ENCODE measurements around the gene MFN2.

Gene MFN2

DNA sequence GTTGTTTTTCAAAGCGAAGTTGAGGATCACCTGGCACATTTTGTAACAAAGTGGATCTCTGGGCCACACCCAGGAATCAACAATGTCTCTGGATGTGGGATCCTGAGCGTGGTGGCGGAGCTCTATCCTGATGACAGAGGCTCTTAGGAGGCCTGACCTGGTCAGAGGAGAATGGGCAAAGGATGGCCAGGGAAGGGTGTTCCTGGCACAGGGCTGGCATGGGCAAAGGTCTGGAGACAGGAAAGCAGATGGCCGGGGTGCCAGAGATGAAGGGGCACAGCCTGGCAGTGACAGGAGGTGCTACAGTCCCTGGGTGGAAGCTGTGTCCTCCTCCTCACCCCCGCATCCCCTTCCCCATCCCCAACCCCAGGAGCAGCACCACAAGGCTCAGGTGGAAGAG is 20.0 kb upstream of the MFN2 start:
- no peak for DNase-seq (ENCODE audit: low read depth in 3 of 3)

DNA sequence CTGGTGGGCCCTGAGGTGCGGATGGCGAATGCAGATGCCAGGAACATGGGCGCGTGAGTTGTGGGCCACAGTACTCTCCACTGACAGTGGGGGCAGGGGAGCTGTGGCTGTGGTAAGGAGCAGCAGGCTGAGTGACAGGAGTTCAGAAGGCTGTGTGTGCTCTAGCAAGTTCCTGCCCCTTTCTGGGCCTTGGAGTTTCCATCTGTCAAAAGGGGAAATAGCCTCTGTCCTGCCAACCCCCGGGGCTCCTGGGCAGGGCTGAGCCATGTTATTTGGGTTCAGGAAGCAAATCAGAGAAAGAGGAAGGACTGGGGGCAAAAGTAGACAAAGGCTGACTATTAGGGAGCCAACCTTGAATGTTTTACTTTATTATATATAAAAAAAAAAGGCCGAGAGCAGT is 19.5 kb upstream of the MFN2 start:
- no peak for DNase-seq (ENCODE audit: low read depth in 3 of 3)

DNA sequence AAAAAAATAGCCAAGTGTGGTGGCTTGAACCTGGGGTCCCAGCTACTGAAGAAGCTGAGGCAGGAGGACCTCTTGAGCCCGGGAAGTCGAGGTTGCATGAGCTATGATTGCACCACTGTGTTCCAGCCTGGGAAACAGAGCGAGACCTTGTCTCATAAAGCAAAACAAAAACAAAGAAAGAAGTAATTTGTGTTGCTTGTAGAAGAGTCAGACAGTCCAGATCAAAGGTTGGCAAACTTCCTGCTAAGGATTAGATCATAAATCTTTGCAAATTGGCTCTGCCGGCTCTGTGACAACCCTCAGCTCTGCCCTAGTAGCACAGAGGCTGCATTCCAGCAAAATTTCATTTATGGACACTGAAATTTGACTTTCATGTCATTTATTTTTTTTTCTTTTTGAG is 19.0 kb upstream of the MFN2 start:
- no peak for DNase-seq (ENCODE audit: low read depth in 3 of 3)

DNA sequence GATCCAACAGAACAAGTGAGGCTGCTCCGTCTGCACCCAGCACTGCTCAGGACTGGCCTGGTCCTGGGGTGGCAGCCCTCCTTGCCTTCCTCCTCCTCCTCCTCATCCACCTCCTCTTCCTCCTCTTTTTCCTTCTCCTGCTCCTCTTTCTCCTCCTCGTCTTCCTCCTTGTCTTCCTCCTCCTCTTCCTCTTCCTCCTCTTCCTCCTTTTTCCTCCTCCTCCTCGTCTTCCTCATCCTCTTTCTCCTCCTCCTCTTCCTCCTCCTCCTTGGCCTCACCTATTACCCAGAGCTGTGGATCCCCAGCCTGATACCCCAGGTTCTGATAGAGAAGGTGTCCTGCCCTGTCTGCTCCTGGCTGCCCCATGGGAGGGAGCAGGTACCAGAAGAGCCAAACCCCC is 16.6 kb upstream of the MFN2 start:
- DNase-seq (ENCODE audit: low read depth in 3 of 3): no peak

DNA sequence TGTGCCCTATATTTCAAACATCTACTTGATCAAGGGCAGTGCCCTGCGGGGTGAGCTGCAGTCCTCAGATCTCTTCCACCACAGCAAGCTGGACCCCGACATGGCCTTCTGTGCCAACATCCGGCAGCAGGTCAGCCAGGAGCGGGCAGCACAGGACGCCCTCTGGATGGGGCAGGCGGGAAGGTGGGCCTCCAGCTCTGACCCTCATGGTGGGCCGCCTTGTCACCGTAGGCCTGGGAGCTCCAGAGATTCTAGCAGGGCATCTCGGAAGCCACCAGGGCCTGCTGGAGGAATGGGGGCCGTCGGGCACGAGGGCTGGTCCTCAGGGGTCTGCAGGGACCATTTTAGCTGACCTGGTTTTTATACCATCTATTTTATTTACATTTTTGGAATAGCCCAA is 15.6 kb upstream of the MFN2 start:
- no peak for DNase-seq (ENCODE audit: low read depth in 3 of 3)

DNA sequence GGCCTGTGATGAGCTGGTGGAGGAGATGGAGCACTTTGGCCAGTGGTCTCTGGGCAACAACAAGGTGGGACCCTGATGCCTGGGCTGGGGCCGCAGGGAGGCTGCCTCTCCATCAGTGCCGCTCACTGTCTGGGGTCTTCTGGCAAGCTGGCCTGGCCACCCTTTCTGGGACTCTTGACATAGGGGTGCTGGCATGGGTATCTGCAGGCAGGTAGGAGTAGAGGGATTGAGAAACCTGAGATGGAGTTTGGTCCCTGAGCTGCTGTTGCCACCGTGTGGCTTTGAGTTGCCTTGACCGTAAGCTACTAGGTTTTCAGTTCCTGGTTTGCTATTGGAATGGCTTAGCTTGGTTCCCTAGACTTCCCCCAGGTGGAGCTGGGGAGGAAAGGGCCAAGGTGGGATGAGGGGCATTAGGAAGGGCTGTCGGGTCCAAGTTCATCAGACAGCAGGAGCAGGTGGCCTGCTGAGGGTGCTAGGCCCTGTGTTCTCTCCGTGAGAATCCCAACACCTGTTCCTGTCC is 13.2 kb upstream of the MFN2 start:
- no peak for DNase-seq (ENCODE audit: low read depth in 3 of 3)

DNA sequence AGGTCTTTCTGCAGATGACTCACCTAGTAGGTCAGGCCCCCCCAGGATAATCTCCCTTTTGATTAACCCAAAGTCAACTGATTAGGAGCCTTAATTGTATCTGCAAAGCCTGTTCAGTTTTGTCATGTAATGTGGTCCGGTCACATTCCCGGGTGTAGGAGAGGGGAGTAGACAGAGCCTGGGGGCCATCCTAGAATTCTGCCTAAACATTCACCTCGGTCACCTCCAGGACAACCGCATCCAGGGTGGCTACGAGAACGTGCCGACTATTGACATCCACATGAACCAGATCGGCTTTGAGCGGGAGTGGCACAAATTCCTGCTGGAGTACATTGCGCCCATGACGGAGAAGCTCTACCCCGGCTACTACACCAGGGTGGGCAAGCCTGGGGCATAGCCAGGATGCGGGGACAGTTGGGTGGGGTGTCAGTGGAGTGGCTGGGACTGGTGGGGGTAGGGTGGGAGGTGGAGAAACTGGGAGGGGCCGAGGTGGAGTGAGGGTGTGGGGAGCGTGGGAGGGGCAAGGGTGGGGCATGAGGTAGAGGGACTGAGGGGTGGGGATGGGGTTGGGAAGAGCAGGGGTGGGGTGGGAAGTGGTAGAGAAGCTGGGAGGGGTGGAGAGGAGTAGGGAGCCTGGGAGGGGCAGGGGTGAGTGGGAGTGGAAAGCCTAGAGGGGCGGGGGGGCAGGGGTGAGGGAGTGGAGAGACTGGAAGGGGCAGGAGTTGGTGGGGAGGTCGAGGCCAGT is 9.6 kb upstream of the MFN2 start:
- no peak for DNase-seq (ENCODE audit: low read depth in 3 of 3)

DNA sequence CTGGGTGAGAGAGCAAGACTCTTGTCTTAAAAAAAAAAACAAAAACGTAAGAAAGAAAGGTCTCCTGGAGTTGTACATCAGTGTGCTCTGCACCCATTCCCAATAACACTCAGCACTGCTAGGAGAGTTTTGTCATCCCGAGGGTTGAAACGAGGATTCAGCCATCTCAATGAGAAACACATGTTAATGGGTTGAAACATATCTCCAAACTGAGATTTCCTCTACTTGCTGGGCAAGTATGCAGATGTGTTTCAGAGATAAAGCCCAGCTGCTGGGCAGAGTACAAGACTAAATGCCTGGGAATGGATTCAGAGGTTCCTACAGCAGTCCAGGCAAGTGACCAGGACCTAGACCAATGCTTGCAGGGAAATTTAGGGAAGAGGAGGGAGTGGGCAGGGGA is 2.6 kb upstream of the MFN2 start:
- DNase-seq (ENCODE audit: low read depth in 3 of 3): no peak

DNA sequence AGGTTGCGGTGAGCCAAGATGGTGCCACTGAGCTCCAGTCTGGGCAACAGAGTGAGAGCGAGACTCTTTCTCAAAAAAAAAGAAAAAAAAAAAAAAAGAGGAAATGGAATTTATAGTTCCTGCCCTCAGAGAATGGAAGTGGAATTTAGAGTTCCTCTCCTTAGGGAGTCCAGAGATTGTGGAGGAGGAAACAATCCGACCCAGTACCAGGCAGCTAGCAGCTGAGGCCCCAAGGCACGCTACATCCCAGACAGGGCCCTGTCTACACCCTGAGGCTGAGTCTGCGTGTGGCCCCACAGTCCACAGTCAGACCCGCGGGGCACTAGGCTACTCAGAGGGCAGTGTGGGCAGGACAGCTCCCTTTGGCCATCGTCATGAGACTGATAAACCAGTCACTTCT is 1.9 kb upstream of the MFN2 start:
- no peak for DNase-seq (ENCODE audit: low read depth in 3 of 3)

DNA sequence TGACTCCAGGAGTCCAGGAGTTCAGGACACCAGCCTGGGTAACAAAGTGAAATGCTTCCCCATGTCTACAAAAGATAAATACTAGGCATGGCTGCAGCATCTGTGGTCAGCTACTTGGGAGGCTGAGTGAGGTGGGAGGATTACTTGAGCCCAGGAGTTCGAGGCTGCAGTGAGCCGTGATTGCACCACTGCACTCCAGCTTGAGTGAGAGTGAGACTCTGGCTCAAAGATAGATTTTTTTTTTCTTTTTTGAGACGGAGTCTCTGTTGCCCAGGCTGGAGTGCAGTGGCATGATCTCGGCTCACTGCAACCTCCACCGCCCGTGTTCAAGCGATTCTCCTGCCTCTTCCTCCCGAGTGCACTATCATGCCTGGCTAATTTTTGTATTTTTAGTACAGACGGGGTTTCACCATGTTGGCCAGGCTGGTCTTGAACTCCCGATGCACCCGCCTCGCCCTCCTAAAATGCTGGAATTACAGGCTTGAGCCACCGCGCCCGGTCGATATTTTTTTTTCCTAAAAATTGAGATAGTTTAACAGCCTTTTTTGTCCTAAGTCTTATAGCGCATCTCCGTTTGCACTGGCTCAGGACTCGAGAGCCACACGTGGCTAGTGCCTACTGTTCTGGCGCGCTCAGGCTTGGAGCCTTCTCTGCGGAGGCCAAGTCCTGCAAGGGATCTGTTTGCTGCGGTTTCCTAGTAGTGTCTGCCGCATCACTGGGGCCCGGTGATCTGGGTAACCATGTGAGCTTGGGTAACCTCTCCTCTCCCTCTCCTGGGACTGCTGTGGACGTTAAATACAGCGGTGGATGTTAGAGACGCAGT is 1.0 kb upstream of the MFN2 start:
- DNase-seq (ENCODE audit: low read depth in 3 of 3): no peak

DNA sequence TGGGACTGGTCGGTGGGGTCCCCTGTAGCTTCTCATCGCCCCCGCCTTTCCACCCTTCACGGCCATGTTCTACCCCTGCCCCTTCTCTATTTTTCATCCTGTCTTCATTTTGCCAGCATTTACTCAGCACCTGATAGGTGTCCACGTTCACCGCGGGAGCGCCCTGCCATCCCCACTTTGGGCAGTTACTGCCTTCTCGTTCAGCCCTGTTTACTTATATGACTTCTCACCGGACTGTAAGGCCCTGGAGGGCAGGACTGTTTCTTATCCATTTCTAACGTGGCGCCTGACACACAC is 380 bp downstream of the MFN2 start:
- no peak for DNase-seq (ENCODE audit: low read depth in 3 of 3)

DNA sequence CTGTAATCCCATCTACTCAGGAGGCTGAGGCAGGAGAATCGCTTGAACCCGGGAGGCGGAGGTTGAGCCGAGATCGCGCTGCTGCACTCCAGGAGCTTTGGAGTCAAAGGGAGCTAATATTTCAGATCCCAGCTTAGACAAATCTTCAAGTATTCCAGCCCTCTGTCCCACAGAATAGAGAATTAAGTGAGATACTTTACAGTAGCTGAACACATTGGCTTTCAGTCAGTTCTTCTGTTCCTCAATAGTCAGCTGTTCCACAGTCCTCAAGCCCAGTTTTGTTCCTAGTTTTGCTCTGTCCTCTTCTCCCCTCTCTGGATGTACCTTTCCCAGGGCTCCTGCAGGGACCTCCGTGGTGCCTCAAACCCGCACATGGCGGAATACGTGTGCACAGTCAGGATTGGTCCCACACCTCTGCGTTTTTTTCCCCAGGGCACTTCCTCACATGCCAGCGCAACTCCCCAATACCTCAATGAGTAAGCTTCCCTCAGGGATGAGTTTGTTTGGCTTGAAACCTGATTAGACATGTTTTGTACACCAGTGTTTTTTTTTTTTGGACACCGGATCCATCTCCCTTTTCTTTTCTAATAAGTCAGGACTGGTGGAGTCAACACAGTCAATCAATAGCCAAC is 1.2 kb downstream of the MFN2 start:
- DNase-seq (ENCODE audit: low read depth in 3 of 3): no peak

DNA sequence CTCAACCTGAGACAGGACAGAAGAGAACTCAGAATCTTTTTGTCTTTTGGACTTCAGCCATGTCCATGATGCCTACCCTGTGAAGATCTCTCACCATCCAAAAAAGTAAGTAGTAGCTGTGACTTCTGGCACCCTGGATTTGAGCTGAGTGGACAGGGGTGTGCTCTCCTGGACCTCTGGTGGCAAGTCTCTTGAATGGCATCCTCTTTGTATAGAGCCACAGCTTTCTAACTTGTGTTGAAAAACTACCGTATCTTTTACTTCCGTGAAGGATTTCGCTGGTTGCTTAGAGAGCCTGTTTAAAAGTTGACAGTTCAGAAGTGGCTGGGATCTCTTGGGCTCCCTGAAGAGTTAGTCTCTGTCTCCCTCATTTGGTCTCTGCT is 1.8 kb downstream of the MFN2 start:
- DNase-seq (ENCODE audit: low read depth in 3 of 3): no peak

DNA sequence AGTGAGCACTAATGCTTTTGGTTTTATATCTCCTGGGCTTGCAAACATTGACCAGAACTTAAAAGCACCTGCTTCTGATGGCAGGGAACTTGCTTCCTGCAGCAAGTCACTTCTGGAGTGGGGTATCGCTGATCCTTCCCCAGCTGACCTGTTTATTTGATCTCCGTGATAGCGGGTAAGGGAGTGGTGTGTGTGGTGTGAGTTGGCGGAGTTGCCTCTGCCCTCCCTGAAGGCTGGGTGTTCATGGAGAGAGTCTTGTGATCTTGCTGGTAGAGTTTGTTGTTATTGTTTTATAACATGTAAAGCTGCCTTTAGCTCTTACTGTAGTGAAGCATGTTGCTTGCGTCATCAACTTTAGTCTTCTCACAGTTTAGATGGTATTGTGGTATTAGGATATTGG is 3.9 kb downstream of the MFN2 start:
- no peak for DNase-seq (ENCODE audit: low read depth in 3 of 3)

DNA sequence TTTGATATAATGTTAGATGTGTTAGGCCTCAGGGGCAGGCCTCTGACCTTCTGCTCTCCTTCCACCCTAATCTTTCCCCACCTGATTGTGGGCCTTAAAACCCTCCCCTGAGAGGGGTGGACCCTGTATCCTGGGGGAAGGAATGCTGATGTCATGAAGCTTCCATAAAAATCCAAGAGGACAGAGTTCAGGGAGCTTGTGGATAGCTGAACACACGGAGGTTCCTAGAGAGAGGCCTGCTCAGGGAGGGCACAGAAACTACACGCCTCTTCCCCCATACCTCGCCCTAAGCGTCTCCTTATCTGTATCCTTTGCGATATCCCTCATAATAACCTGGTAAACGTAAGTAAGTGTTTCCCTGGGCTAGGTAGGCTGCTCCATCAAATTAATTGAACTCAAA is 4.3 kb downstream of the MFN2 start:
- DNase-seq (ENCODE audit: low read depth in 3 of 3): no peak

DNA sequence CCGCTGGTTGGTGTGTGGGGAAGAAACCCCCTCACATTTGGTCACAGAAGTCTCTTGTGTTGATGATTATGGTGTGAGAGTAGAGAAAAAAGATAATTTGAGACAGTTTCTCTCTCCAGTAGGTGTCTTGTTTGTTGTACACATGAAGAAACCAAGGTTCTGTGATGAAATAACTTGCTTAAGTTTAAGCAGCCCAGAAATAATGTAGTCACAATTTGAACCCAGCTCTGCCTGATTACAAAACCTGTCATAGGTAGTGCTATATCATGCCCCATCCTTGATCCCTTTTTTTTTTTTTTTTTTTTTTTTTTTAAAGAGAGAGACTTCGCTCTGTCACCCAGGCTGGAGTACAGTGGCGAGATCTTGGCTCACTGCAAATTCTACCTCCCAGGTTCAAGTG is 4.9 kb downstream of the MFN2 start:
- DNase-seq (ENCODE audit: low read depth in 3 of 3): no peak

DNA sequence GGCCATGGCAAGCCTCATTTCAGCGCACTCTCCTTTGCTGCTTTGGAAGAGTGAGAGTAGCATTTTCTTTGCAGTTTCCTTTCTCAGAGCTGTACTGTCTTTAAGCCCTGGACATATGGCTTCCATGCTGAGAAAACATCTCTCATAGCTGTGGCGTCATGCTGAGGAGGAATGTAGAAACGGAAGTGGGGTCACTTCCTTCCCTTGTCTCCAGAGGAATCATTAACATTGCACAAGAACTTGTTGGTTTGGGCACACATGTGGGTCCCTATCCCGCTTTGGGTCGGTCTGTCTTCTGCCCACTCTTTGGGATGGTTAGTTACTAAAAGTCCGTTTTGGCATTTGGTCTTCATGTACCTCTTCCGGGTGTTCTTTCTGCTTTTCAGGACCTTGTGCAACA is 5.6 kb downstream of the MFN2 start:
- no peak for DNase-seq (ENCODE audit: low read depth in 3 of 3)

DNA sequence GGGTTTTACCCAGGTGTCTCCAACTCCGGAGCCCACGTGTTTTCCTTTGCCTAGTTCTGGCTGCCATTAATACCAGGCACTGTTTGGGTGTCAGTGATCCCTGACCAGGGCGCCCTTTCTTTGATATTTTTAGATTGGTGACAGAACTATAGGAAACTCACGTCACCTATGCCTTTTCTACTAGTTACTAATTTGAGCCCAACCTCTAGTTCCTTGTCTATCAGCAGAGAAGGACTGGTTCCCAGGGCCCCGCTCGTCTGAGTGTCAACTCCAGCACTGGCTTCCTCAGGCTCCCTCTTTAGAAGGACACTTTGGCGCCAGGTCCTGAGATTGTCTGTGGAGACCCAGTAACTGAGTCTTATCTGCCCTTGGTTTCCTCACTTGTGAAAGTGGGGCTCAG is 9.4 kb downstream of the MFN2 start:
- DNase-seq (ENCODE audit: low read depth in 3 of 3): no peak

DNA sequence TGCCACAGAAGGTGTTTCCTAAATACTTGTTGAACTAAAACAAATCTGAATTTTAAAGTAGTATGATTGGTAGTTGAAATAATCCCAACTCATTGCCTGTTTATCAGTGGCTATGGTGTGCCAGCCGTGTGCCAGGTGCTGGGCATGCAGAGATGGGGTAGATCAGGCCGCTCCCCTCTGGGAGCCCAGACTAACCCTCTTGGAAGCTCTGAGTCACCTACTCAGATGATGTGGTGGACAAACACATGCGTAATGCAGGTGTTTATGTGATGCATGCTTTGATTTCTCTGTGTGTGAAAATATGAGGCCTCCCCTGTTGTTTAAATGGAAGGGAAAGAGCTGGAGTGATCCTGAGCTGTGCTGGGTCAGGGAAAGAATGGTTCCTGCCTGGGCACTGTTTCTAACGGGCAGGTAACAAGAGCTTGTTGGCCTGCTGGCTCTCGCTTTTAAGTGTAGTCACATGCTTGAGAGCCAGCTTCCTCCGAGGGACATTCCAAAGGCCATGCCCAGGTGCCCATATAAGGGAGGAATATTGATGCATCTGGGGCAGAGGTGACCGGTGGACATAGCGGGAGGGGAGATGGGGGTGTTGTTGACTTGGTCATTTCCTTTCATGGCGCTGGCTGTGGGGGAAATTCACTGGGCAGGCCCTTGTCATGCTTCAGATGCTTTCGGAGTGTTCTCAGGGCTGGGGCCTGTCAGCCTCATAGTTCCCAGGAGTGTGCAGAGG is 10.2 kb downstream of the MFN2 start:
- DNase-seq (ENCODE audit: low read depth in 3 of 3): no peak

DNA sequence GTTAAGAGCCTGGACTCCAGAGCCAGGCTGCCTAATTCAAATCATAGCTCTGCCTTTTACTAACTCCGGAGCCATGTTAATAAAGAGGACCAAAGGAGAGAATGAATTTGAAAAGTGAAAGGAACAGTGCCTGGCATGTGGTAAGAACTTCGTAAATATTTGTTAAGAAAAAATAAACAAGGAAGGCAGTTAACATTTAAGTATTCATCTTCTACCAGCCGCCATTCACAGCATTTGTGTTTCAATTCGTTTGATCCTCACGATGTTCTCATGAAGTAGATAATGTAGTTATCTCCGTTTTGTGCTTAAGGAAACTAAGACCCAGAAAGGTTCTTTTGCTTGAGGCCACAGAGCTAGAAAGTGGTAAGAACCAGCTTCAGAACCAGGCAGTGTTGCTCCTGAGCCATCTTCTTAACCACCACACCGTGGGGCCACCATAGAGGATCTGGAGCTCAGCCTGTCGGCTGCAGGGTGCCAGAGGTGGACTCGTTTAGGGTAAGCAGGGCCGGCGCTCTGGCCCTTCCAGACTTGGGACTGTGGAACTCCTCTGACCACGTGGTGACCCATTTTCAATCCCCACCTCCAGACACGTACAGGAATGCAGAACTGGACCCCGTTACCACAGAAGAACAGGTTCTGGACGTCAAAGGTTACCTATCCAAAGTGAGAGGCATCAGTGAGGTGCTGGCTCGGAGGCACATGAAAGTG is 11.9 kb downstream of the MFN2 start:
- no peak for DNase-seq (ENCODE audit: low read depth in 3 of 3)

DNA sequence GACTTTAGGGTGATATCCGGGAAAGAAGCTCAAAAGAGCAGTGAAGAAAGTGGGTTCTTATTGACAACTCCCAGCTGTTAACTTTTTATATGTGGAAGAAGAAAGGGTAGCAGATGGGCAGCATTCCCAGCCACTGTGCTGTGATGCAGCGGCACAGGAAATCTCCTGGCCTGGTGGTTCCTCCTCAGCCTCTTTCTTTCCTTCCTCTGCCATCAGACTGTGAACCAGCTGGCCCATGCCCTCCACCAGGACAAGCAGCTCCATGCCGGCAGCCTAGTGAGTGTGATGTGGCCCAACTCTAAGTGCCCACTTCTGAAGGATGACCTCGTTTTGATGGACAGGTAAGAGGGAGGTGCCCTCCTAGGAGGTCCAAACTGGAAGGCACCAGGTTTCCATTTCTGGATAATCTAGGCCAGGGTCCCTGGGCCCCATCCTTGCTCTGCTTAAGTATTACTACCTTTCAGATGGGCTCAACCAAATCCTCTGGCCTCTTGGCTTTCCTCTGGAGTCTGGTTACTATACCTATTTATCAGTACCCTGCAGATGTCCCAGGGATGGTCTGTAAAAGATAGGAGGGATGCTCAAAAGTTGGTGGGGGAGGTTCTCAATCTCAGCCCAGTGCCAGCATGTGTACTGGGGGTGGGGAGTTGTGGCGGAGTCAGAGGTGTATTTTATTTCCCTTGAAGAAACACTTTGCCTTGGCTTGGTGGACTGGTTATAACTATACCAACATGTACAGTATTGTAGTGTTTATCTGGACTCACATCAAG is 17.0 kb downstream of the MFN2 start:
- no peak for DNase-seq (ENCODE audit: low read depth in 3 of 3)

Data from stimulated activated CD4-positive, alpha-beta T cell treated with anti-CD3 and anti-CD28 coated beads, TNF-alpha, amount 100 ng/mL, for 48 hours (primary cell).